ENCODE results near the gene MIF4GD.

GRCh38 chr17:75288359-75288758, 17.3 kb upstream of the MIF4GD start:
- TF ChIP-seq EZH2 (IDR thresholded peaks at IDR 0.05; ENCODE audit: insufficient read depth, low read length) (no peak), CTCF (IDR thresholded peaks at IDR 0.05; ENCODE audit: insufficient read depth, low read depth, low read length) (no peak)
